ENCODE data around the gene GALE. TPM values are rescaled to one million over a fixed set of nuclear protein-coding genes. Genes with fewer than 3 reads are reported as not detected.
A peak's percentile ranks its signal among the peaks of the same experiment; 100 is the strongest.

GALE gene
- total RNA-seq, 1 experiment from 2014 or later, result 112 TPM

DNA sequence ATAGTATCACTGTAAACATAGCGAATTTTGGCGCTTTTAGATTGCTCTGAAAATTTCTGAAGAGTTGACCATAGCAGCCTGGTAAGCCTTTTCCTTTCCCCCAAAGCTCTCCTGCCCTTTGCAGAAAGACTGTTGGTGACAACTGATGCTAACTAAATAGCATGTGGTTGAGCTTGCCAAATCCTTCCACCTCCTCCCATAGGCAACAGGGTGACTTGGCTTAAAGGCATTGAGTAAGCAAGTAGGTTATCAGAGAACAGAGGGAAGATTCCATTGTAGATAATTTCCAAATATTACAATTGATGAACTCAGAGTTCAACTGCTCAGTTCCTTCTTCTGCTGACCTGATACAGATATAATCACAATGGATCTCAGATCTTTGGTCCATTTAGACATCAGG, 44.6 kb upstream of the GALE start:
- intact Hi-C loops (cut with micrococcal nuclease), result no loop called here
- no peak for DNase-seq (ENCODE audit: unreplicated experiment)
- POLR2A ChIA-PET, result no interaction called here
- CTCF ChIA-PET, result no interaction called here
- Mint-ChIP-seq H3K27me3 (ENCODE audit: insufficient read depth, unreplicated experiment) (no peaks in the 10 kb centered on the region), H3K4me3 (ENCODE audit: unreplicated experiment) (no peak overlapping the region), H3K4me1 (ENCODE audit: insufficient read depth, unreplicated experiment) (no peaks in the 10 kb centered on the region), H3K27ac (ENCODE audit: low read depth, unreplicated experiment) (no peak overlapping the region), H3K36me3 (ENCODE audit: insufficient read depth, unreplicated experiment) (peaks cover 18% of the 10 kb centered on the region), H3K9me3 (ENCODE audit: unreplicated experiment) (no peaks in the 10 kb centered on the region)
- TF ChIP-seq, protein P1, sequence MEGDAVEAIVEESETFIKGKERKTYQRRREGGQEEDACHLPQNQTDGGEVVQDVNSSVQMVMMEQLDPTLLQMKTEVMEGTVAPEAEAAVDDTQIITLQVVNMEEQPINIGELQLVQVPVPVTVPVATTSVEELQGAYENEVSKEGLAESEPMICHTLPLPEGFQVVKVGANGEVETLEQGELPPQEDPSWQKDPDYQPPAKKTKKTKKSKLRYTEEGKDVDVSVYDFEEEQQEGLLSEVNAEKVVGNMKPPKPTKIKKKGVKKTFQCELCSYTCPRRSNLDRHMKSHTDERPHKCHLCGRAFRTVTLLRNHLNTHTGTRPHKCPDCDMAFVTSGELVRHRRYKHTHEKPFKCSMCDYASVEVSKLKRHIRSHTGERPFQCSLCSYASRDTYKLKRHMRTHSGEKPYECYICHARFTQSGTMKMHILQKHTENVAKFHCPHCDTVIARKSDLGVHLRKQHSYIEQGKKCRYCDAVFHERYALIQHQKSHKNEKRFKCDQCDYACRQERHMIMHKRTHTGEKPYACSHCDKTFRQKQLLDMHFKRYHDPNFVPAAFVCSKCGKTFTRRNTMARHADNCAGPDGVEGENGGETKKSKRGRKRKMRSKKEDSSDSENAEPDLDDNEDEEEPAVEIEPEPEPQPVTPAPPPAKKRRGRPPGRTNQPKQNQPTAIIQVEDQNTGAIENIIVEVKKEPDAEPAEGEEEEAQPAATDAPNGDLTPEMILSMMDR (IDR thresholded peaks at IDR 0.05; ENCODE audit: unreplicated experiment), result no peak
- no TSS peak for BruUV-seq (replicated peaks)

GRCh38 chr1:23843644-23844043, 43.1 kb upstream of the GALE start:
- no peak overlapping the region for H3K4me3 Mint-ChIP-seq (ENCODE audit: unreplicated experiment)
- TF ChIP-seq, protein P1 (IDR thresholded peaks at IDR 0.05; ENCODE audit: unreplicated experiment), result no peak
- H3K36me3 Mint-ChIP-seq (ENCODE audit: insufficient read depth, unreplicated experiment), result peaks cover 18% of the 10 kb centered on the region
- intact Hi-C loops (cut with micrococcal nuclease), result no loop called here
- ChIA-PET POLR2A (interaction anchor here (0.6 kb wide), 1 partner anchor 965 kb away, joined by 3 read pairs; no protein-coding TSS in a partner anchor), CTCF (interaction anchor here (0.6 to 1.0 kb wide), 2 partner anchors 20 to 25 kb away, joined by 3 to 4 read pairs; no protein-coding TSS in a partner anchor)
- no peaks in the 10 kb centered on the region for H3K4me1 Mint-ChIP-seq (ENCODE audit: insufficient read depth, unreplicated experiment)
- H3K27me3 Mint-ChIP-seq (ENCODE audit: insufficient read depth, unreplicated experiment), result no peaks in the 10 kb centered on the region
- DNase-seq (ENCODE audit: unreplicated experiment), result no peak
- BruUV-seq (replicated peaks), result no TSS peak
- H3K9me3 Mint-ChIP-seq (ENCODE audit: unreplicated experiment), result no peaks in the 10 kb centered on the region
- H3K27ac Mint-ChIP-seq (ENCODE audit: low read depth, unreplicated experiment), result no peak overlapping the region

- intact Hi-C loops (cut with micrococcal nuclease), result no loop called here
- H3K4me1 Mint-ChIP-seq (ENCODE audit: insufficient read depth, unreplicated experiment), result no peaks in the 10 kb centered on the region
- DNase-seq (ENCODE audit: unreplicated experiment), result peak; percentile 61
- TF ChIP-seq, protein P1 (IDR thresholded peaks at IDR 0.05; ENCODE audit: unreplicated experiment), result no peak
- peaks cover 22% of the 10 kb centered on the region for H3K27me3 Mint-ChIP-seq (ENCODE audit: insufficient read depth, unreplicated experiment)
- H3K4me3 Mint-ChIP-seq (ENCODE audit: unreplicated experiment), result peak overlapping the region; percentile 67
- H3K9me3 Mint-ChIP-seq (ENCODE audit: unreplicated experiment), result no peaks in the 10 kb centered on the region
- H3K27ac Mint-ChIP-seq (ENCODE audit: low read depth, unreplicated experiment), result no peak overlapping the region
- no TSS peak for BruUV-seq (replicated peaks)
- peaks cover under 1% of the 10 kb centered on the region for H3K36me3 Mint-ChIP-seq (ENCODE audit: insufficient read depth, unreplicated experiment)
- ChIA-PET POLR2A (interaction anchor here (0.6 to 1.6 kb wide), 3 partner anchors 11 to 125 kb away, joined by 3 to 5 read pairs (median 4); partner anchors contain the start of gene HMGCL), CTCF (interaction anchor here (0.5 to 1.2 kb wide), 4 partner anchors 22 to 112 kb away, joined by 3 to 4 read pairs (median 3); no protein-coding TSS in a partner anchor)
Measured at GRCh38 chr1:23838401-23838866, 37.9 kb upstream of the GALE start.

- POLR2A ChIA-PET, result interaction anchor here (0.6 to 1.6 kb wide), 3 partner anchors 11 to 126 kb away, joined by 3 to 5 read pairs (median 4); partner anchors contain the start of gene HMGCL
Measured at GRCh38 chr1:23837908-23838307, 37.4 kb upstream of the GALE start.

More at GRCh38 chr1:23837908-23838307, 37.4 kb upstream of the GALE start:
- CTCF ChIA-PET, result interaction anchor here (0.5 to 1.1 kb wide), 2 partner anchors 32 to 112 kb away, joined by 3 read pairs; no protein-coding TSS in a partner anchor
- TF ChIP-seq, protein P1 (IDR thresholded peaks at IDR 0.05; ENCODE audit: unreplicated experiment), result no peak
- intact Hi-C loops (cut with micrococcal nuclease), result no loop called here
- DNase-seq (ENCODE audit: unreplicated experiment), result no peak
- no peaks in the 10 kb centered on the region for H3K9me3 Mint-ChIP-seq (ENCODE audit: unreplicated experiment)
- peak overlapping the region; percentile 67 for H3K4me3 Mint-ChIP-seq (ENCODE audit: unreplicated experiment)
- BruUV-seq (replicated peaks), result no TSS peak
- peaks cover 4% of the 10 kb centered on the region for H3K36me3 Mint-ChIP-seq (ENCODE audit: insufficient read depth, unreplicated experiment)
- H3K27me3 Mint-ChIP-seq (ENCODE audit: insufficient read depth, unreplicated experiment), result peaks cover 22% of the 10 kb centered on the region
- no peaks in the 10 kb centered on the region for H3K4me1 Mint-ChIP-seq (ENCODE audit: insufficient read depth, unreplicated experiment)
- no peak overlapping the region for H3K27ac Mint-ChIP-seq (ENCODE audit: low read depth, unreplicated experiment)

Measured in MCF 10A (cell line).